HG02588 (cell line): ENCODE results near the gene TNK2.
"Not testable (repeated sequence)": the region's sequence is repeated elsewhere in the genome, so short reads cannot be mapped to it uniquely, and the experiment has no call there.

Source experiments
- ATAC-seq: cut with Tn5 transposase; IDR thresholded peaks from one replicate; pipeline ENCODE4 v1.9.1; 2021; ENCODE audit warnings: mild to moderate bottlenecking, moderate library complexity; ENCODE audit not compliant: unreplicated experiment

Gene TNK2

DNA sequence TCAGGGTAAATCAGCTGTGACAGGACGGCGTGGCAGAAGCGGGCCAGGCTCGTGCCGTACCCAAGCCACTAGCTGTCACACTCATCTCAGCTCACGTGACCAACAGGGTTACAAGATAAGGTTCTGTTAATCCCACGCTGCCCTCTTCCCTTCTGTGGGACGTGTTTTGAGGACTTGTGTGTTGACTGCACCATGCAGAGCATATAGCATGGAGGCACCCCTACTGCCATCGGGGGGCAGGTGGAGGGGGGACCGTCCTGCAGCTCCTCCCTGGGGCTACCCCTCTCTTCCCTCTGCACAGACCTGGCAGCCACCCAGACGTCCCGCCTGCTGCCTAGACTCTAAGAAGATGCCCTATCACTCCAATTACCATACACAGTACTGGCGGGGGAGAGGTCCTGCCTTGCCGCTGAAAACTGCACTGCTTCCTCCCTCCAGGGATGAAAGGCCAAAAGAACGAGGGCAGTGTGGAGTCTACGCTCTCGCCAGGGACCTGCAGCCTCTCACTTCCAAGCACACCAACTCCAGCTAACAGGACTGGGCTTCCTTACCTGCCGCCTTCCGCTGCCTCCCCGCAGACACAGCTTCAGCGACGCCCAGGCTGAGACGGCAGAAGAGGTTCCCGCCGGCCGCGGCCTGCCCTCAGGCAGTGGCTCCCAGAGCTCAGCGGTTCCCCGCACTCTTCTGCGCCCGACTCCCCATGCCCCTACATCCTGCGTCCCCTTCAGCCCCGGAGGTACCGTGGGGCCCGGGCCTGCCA, at the start of gene TNK2:
TSS of gene TNK2 (minus strand) at position 618 of the 760 bp plus-strand sequence. CDS start 19,963 bp downstream, outside the sequence.
- peak; percentile 2 for ATAC-seq

DNA sequence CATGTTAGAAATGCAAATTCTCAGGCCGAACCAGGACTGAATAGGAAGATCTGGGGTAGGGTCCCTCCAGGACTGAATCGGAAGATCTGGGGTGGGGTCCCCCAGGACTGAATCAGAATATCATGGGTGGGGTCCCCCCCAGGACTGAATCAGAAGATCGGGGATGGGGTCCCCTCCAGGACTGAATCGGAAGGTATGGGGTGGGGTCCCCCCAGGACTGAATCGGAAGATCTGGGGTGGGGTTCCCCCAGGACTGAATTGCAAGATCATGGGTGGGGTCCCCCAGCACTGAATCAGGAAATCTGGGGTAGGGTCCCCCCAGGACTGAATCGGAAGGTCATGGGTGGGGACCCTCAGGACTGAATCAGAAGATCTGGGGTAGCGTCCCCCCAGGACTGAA, 48.2 kb upstream of the TNK2 start:
- no peak for ATAC-seq

DNA sequence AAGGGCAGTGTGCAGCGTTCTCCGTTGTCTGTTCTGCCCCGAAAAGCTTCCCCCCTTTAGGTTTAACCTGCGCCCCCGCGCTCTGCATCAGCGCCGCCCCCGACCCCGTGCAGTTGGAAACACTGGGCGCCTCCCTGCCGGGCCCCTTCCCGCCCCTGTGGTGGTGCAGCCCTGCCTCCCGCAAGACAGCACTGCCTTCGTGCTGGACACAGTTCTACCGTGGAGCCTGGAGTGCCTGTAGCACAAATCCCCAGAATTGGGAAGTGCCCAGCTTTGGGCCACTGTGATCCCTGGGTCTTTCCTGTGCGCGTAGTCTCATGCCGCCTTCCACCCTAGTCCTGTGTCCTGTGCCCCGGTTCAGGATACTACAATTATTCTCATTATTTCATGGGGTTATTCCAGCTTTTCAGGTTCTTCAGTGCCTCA, 47.1 kb upstream of the TNK2 start:
- ATAC-seq, result not testable (repeated sequence)

DNA sequence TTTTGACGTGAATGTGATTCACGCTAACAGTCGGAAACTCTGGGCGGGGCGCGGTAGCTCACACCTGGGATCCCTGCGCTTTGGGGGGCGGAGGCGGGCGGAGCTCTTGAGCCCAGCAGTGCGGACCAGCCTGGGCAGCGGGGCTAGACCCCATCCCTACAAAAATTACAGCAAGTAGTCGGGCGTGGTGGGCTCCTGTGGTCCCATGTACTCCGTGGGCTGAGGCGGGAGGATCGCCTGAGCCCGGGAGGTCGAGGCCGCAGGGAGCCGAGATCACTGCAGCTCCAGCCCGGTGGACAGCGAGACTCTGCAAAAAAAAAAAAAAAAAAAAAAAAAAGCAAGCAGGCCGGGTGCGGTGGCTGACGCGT, 46.4 kb upstream of the TNK2 start:
- ATAC-seq, result peak; percentile 33

DNA sequence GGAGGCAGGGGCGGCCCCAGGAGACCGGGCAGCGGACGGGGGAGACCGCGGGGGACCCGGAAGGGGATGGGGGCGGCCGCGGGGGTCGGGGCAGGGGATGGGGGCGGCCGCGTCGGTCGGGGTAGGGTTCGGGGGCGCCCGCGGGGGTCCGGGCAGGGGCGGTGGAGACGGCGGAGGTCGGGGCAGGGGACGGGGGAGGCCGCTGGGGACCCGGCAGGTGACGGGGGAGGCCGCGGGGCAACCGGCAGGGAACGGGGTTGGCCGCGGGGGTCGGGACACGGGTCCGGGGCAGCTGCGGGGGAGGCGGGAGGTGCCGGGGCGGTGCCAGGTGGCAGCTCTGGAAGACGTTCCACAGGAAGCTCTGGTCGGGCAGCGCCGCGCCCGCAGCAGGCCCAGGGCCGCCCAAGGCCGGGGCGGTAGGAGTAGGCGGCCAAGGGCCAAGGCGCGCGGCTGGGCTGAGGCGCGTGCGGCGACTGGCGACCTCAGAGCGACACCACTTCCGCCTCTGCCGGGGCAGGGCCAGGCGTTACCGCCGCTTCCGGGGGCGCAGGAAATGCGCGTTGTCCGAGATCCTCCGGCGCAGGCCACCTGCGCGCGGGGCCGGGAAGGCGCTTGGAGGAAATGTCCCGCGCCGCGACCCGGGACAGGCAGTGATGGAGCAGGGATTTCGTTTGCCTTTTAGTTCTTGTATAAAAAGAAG, 45.9 kb upstream of the TNK2 start:
- ATAC-seq, result peak; percentile 95

DNA sequence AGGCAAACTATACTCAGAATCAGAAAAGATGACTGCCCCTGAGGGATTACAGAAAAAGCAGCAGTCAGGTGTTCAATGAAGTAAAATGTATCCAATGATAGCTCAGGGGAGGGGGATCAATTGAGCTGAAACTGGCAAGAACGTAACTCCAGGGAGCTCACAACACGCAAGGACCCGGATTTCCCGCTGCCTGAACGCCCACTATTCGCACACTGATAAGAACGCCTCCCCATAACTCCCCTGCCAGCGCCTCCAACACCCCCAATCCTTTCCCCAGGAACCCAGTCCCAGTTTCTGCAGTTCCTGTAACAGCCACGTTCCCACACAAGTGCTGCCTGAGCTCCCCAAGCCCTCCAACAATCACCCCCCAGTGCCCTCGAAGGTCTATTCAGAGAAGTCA, 44.2 kb upstream of the TNK2 start:
- ATAC-seq, result not testable (repeated sequence)

DNA sequence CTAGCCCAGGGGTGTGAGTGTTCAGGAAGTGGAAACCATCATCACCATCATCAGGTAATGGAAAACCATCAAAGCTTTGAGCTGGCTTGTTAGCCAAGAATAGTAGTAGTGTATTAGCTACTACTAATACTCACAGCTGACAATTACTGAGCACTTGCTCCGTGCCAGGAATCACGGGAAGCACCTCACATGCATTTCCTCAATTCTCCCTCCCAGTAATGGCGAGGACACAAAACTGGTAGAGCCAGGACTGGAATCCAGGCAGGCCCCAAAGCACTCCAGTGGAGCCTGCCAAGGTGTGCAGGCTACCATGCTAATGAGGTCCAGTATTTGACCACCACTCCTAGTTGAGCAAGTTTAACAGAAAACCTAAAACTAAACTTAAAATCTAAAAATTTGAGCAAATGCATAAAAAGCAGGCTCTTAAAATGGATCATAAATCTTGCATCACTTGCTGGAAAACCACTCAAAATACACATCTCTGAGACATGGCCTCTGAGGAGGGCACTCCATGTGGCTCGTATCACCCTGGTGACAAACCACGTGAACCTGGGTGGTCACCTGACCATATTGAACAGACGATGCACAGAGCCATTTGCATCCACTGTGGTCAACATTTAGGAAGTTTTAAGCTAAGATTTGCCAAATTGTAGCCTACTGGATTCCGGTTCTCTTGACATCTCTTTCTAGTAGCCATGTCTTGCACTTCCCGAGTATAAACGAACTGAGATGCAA, 43.3 kb upstream of the TNK2 start:
- not testable (repeated sequence) for ATAC-seq

DNA sequence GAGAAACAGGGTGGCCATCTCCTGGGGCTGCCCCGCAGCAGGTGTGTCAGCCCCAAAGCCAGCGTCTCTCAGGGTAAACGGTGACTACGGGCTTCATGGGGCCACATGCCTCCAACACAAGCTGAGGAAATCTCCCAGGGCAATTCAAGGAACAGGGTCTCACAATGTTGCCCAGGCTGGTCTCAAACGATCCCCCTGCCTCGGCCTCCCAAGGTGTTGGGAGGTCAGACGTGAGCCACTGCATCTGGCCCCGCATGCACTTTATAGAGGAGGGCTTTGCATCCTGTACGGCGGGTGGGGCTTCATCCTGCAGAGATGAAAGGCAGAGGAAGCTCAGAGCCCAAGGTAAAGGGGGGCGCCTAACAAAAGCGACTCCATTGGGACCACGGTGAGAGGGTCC, 42.4 kb upstream of the TNK2 start:
- ATAC-seq, result not testable (repeated sequence)

DNA sequence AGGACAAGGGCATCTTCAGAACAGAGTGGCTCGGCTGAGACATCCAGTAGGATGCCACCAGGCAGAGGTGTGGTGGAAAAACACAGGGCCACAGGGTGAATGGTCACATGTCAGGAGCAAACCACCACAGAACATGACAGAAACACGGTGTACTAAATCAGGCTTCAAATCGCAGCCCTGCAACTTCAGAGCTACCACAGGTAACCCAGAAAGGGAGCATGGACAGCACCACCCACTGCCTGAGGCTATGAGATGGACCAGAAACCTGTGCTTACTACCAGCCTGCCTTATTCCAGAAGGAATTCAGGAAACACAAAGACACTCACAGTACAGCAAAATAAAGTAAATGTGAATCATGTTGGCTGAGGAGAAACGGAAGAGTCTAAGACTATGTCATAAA, 41.8 kb upstream of the TNK2 start:
- ATAC-seq, result not testable (repeated sequence)

DNA sequence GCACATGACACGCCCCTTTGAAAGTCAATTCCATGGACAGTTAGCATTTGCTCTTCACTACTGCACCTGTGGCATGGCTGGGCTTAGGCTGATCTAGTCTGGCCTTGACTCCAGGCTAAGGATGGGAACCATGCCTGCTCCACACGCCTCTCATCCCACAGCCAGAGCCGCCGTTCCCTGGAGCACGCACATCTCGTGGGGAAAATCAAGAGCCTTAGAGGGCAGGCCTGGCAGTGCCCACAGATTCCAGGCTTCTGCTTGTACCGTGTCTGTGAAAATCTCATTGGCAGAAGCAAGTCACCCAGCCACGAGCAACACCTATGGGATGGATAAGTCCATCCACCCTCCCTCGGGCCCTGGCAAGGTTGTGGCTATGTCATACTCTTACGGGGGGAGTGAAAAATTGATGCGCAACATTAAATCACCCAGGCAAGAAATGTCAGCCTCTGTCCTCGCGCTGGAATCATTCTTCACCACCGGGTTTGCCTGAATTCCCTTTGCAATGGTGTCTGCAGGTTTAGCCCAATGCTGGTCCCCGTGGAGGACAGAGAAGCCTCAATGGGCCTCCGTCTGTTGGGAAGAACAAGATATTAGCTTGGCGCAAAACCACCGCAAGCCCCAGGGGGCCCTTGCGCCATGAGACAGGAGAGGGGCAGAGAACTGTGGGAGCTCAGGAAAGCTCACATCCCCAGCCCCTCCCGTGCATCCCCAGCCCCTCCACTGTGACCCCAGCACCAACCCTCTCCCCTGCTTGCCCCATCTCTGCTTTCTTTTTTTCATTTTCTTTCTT, 38.8 kb upstream of the TNK2 start:
- ATAC-seq, result not testable (repeated sequence)

DNA sequence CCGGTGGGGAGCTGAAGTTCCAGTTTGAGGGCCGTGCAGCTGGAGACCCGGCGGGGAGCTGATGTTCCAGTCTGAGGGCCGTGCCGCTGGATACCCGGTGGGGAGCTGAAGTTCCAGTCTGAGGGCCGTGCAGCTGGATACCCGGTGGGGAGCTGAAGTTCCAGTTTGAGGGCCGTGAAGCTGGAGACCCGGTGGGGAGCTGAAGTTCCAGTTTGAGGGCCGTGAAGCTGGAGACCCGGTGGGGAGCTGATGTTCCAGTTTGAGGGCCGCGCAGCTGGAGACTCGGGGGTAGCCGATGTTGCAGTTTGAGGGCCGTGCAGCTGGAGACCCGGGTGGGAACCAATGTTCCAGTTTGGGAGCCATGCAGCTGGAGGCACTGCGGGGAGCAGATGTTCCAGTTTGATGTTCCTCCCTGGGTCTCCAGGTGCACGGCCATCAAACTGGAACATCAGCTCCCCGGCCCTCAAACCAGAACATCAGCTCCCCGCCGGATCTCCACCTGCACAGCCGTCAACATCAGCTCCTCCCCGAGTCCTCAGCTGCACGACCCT, 33.0 kb upstream of the TNK2 start:
- not testable (repeated sequence) for ATAC-seq

DNA sequence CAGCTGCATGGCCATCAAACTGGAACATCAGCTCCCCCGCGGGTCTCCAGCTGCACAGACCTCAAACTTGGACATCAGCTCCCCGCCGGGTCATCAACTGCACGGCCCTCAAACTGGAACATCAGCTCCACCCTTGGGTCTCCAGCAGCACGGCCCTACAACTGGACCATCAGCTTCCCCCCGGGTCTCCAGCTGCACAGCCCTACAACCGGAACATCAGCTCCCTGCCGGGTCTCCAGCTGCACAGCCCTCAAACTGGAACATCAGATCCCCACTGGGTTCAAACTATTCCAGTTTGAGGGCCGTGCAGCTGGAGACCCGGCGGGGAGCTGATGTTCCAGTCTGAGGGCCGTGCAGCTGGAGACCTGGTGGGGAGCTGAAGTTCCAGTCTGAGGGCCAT, 32.5 kb upstream of the TNK2 start:
- ATAC-seq, result not testable (repeated sequence)

DNA sequence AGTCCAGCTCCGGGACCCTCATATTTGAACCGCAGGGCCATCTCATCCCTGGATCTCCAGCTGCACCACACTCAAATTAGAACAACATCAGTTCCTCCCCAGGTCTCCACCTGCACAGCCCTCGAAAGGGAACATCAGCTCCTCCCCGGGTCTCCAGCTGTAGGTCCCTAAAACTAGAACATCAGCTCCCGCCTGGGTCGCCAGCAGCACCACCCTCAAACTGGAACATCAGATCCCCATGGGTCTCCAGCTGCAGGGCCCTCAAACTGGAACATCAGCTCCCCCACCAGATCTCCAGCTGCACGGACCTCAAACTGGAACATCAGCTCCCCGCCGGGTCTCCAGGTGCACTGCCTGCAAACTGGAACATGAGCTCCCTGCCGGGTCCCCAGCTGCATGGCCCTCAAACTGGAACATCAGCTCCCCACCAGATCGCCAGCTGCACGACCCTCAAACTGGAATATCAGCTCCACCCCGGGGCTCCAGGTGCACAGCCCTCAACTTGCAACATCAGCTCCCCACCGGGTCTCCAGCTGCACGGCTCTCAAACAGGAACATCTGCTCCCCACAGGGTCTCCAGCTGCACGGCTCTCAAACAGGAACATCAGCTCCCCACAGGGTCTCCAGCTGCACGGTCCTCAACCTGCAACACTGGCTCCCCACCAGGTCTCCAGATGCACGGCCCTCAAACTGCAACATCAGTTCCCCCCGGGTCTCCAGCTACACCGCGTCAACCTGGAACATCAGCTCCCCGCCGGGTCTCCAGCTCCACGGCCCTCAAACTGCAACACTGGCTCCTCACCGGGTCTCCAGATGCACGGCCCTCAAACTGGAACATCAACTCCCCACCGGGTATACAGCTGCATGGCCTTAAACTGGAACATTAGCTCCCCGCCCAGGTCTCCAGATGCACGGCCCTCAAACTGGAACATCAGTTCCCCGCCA, 31.4 kb upstream of the TNK2 start:
- ATAC-seq, result not testable (repeated sequence)

DNA sequence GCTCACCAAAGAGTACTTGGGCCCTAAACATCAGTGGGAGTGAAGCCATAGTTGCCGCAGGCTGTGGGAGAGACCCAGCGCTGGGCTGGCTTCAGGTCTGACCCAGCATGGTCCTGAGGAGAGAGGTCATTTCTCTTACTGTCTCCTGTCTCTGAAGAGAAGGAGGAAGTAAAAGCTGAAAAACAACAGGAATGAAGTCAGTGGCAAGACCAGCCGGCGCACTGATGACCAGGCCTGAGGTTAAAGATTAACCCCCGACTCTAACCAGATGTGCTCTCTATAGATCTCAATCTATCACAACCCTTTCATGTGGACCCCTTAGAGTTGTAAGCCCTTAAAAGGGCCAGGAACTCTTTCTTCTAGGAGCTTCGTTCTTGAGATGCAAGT, 24.7 kb upstream of the TNK2 start:
- not testable (repeated sequence) for ATAC-seq

DNA sequence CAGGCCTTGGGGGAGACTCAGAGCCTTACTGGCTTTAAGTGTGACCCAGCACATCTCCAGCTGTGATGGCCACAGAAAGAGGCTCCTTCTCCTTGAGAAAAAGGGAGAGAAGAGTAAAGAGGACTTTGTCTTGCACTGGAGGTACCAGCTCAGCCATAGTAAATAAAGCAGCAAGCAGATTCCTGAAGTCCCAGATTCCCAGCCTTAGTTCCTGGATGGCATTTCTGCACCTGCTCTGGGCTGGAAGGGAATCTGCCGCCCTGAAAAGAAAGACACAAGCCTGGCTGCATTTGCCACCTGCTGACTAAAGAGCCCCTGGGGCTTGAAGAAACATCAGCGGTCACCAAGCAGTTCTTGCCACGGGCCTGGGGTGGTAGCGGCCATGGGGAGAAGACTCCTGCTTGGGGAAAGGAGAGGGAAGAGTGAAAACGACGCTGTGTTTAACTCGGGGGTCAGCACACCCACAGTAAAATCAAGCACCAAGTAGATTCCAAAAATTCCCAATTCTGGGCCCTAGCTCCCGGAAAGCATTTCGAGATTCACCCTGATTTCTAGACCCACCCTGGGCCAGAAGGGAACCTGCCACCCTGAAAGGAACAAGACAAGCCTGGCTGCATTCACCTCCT, 24.2 kb upstream of the TNK2 start:
- ATAC-seq, result no peak

DNA sequence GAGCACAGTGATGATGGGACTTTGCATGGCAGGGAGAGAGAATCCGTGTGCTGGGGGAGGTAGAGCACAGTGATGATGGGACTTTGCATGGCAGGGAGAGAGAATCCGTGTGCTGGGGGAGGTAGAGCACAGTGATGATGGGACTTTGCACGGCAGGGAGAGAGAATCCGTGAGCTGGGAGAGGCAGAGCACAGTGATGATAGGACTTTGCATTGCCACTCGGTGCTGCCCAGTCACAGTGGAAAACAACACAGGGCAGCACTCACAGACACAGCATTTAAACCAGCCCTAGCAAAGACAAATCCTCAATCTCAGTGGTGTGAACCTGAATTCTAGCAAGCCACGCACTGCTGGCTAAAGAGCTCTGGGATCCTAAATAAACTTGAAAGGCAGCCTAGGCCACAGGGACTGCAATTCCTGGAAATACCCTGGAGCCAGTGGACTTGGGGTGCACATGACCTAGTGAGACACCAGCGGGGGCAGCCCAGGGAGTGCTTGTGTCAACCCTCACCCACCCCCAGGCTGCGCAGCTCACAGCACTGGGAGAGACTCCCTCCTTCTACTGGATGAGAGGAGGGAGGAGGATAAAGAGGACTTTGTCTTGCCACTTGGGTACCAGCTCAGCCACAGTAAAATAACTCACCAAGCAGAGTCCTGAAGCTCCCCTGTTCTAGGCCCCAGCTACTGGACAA, 23.4 kb upstream of the TNK2 start:
- no peak for ATAC-seq

DNA sequence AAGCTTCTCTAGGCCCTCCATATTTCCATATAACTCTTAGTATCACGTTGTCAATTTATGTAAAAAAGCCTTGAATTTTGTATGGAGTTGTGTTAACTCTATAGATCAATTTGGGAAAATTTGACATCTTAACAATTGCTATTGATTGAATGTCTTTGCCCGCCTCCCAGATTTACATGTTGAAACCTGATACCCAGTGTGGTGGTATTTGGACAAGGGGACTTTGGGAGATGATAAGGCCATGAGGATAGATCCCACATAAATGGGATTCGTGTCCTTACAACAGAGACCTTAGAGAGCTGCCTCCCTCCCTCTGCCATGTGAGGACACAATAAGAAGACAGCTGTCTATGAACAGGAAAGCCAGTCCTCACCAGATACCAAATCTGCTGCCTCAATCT, 21.1 kb upstream of the TNK2 start:
- no peak for ATAC-seq

DNA sequence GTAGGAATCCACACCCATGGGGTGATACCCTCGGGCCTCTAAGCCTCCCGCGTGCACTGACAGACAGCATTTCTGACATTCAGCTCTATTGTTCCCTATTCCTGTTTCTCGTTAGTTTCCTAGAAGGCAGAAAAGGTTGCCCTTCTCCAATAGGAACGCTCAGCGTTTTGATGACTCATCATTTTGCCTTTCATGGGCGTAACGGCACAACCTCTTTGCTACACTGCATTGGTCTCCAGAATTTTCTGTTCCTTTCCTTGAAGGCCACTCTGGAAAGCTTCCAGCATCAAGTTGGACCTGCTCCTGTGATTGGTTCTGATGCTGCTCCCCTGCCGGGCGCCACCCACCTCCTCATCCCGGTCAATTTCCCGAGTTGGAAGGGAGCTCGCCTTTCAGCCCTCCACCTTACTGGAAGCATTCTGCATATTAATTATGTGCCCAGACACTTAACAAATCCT, 13.0 kb upstream of the TNK2 start:
- ATAC-seq, result no peak
